G401 (cell line): ENCODE results near the gene SKI. TPM values are rescaled to one million over a fixed set of nuclear protein-coding genes. Genes with fewer than 3 reads are reported as not detected.
A peak's percentile ranks its signal among the peaks of the same experiment; 100 is the strongest.
"Not testable (repeated sequence)": the region's sequence is repeated elsewhere in the genome, so short reads cannot be mapped to it uniquely, and the experiment has no call there.

Experiments used
- DNase-seq: peaks from one replicate; pipeline ENCODE4 v3.0.0-alpha.2; 2015; ENCODE audit warnings: low spot score
- in situ Hi-C: cut with HindIII; loops from 2 replicates; pipeline ENCODE4 v1.10.0; 2016; ENCODE audit warnings: low sequenced_read_pairs, mixed read lengths
- total RNA-seq: library from RNA; depleted of rRNA; stranded (reverse); fragments of >200 nt; shearing (Covaris generic); gene quantifications from 2 replicates; pipeline ENCODE4 v1.2.3, GENCODE V29; 2014

Gene SKI
- total RNA-seq, 1 experiment from 2014 or later, result 15.2 TPM

GRCh38 chr1:2255047-2255419 lies 26.9 kb downstream of the SKI start:
- no peak for DNase-seq
- in situ Hi-C loops, result no loop called here

- peak; percentile 70 for DNase-seq
These were observed 27.6 kb downstream of the SKI start for GRCh38 chr1:2255420-2256369.

DNA sequence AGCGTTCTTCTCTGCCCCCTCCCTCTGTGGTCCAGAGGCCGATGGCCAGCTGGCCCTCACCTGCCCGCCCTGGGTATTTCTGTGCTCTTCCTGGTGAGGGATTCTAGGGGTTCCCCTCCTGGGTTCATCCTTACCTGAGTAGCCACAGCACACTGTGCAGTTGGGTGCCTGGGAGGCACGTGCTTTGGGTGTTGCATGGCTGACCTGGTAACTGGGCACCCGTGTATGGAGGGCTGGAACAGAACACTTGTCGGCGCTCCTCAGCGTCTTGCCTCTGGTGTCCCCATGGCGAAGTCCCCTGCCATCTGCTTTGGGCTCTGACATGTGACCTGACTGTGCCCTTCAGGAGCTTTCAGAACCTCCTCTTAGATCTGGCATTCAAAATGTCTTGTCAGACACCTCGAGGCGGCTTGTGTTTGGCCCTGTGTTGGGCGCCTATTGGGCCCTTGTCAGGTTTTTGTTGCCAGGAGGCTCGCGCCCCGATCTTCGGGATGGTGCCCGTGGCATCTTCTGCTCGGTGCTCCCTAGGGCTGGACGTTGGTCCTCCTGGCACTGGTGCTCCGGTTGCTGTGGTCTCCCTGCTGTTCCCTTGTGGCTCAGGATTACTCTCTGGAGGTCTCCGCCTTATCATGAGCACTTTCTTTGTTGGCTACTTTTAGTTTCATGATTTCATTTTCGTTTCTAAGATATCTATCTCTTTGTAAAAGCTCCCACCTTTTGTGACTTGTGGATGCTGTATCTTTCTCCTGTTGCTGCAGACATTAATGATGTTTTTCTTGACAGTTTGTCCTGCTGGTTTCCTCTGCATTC lies 28.5 kb downstream of the SKI start:
- in situ Hi-C loops, result no loop called here
- no peak for DNase-seq

More at GRCh38 chr1:2255420-2256369, 27.6 kb downstream of the SKI start:
- in situ Hi-C loops, result no loop called here

DNA sequence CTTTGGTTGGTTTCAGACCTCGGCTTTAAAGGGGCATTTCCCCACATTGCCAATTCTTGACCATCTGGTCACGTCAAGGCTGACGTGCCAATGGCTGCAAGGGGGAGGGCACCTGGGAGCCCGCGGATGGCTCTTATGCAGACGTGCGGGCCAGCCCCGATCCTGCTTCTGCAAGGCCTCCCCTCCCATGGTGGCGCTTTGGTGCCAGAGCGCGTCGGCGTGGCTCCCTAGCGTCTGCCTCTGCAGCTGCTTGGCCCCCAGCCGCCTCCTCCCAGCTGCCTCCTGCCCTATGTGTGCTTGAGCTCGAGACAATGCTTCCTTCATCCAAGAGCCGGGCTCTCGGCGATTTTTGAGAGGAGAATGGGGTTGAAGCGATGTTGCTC lies 29.1 kb downstream of the SKI start:
- in situ Hi-C loops, result no loop called here
- DNase-seq, result peak; percentile 74

GRCh38 chr1:2258122-2258681 lies 30.1 kb downstream of the SKI start:
- in situ Hi-C loops, result no loop called here
- peak; percentile 24 for DNase-seq

GRCh38 chr1:2258996-2259395 lies 30.9 kb downstream of the SKI start:
- DNase-seq, result no peak
- in situ Hi-C loops, result no loop called here

DNA sequence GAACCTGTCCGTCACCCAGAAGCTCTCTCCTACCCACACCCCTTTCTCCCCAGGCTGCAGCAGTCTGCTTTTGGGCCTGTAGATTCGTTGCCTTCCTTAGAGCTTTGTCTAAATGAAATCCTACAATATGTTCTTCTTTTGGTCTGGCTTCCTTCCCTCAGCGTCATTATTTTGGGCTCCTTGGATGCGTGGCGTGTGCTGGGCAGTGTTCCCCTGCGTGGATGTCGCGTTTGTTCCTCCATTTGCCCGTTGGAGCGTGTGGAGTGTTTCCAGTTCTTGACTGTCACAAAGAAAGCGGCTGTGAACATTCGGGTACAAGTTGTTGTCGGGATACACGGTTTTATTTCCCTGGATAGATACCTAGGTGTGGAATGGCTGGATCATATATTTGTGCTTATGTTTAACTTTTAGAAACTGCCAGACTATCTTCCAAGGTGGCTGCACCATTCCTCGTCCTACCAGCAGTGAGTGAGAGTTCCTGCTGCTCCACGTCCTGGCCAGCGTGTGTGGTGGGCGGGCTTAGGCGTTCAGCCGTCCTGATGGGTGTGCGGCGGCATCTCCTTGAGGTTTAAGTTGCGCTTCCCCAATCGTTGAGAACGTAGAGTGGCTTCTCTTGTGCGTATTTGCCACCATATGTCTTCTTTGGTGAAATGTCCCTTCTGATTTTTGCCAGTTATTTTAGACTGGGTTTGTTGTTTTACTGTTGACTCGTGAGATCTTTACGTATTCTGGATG lies 31.7 kb downstream of the SKI start:
- in situ Hi-C loops, result no loop called here
- DNase-seq, result peak; percentile 74

GRCh38 chr1:2260470-2260869 lies 32.4 kb downstream of the SKI start:
- in situ Hi-C loops, DNase-seq: not testable (repeated sequence)

DNA sequence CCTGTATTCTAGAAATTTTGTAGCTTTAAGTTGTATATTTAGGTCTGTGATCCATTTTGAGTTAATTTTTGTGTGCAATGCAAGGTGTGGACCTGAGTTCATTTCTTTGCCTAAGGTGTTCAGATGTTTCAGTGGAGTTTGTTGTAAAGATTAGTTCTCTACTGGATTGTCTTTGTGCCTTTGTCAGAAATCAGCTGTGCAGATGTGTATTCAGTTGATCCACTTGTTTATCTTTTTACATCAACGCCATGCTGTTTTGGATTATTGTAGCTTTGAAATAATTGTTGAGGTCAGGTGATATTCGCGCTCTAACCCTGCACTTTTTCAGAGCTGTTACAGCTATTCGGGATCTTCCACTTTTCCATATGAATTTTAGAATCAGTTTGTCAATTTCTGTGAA lies 32.8 kb downstream of the SKI start:
- no peak for DNase-seq

DNA sequence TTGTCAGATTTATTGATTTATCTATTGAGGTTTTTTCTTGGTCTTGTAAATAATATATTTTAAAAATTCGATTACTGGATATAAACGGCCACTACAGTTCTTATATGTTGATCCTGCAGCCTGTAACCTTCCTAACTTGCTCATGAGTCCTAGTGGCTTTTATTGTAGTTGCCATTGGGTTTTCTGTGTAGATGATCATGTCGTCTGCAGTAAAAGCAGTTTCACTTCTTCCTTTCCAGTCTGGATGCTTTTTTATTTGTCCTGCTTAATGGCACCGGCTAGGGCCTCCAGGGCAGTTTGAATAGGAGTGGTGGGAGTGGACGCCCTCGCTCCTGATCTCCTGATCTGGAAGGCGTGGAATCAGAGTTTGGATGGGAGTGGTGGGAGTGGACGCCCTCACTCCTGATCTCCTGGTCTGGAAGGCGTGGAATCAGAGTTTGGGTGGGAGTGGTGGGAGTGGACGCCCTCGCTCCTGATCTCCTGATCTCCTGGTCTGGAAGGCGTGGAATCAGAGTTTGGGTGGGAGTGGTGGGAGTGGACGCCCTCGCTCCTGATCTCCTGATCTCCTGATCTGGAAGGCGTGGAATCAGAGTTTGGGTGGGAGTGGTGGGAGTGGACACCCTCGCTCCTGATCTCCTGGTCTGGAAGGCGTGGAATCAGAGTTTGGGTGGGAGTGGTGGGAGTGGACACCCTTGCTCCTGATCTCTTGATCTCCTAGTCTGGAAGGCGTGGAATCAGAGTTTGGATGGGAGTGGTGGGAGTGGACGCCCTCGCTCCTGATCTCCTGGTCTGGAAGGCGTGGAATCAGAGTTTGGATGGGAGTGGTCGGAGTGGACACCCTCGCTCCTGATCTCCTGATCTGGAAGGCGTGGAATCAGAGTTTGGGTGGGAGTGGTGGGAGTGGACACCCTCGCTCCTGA lies 33.6 kb downstream of the SKI start:
- DNase-seq, in situ Hi-C loops: not testable (repeated sequence)

More for the DNA sequence above, 32.8 kb downstream of the SKI start:
- in situ Hi-C loops, result no loop called here

GRCh38 chr1:2266301-2266975 lies 38.3 kb downstream of the SKI start:
- in situ Hi-C loops, result no loop called here
- peak; percentile 40 for DNase-seq

- in situ Hi-C loops, result no loop called here
These were observed 39.1 kb downstream of the SKI start for GRCh38 chr1:2267051-2267830.

DNA sequence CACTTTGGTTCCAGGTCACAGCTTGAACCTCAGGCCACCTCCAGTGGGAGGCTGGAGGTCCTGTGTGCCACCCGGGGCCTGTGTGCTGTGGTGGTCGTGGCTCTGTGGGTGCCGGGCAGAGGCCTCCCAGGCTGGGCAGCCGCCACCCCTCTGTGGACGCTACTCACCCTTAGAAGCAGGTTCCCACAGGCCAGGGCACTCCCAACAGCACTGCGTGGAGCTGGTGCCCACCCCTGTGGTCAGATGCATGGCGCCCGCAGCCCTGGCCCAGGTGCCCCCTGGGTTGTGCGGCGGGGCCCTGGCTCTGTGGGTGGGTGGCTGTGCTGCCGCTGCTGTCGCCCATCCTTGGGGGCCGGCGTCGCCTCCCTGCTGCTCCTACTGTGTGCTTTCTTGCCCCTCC lies 39.7 kb downstream of the SKI start:
- in situ Hi-C loops, result no loop called here

More at GRCh38 chr1:2267051-2267830, 39.1 kb downstream of the SKI start:
- peak; percentile 27 for DNase-seq

GRCh38 chr1:2268285-2269056 lies 40.4 kb downstream of the SKI start:
- in situ Hi-C loops, result no loop called here
- DNase-seq, result no peak

More for the DNA sequence above, 39.7 kb downstream of the SKI start:
- no peak for DNase-seq

DNA sequence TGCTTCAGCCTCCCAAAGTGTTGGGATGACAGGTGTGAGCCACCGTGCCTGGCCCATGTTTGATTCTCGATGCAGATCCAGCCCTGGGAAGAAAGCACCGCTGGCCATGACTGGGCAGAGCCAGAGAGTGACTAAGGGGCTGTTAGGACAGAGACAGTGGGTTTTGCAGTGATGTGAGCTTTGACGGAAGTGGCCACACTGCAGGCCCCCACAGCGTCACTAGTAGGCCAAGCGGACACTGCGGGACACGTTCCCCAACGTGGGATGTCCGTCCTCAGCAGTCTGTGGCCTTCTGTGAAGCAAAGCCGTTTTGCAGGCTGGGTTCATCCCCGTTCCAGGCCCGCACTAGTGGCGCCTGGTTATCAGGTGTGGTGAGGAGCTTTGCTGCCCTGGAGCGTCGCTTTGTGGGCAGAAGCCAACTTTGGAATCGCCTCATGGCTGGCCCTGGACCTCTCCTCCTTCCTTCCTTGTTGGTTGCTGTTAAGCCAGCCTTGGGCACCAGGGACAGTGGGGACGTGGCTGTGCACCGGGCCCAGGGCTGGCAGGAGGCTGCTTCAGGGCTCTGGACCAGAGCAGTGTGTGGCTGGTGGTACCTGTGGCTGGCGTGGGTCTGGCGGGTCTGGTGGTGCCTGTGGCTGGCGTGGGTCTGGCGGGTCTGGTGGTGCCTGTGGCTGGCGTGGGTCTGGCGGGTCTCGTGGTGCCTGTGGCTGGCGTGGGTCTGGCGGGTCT lies 41.2 kb downstream of the SKI start:
- DNase-seq, result peak; percentile 44
- in situ Hi-C loops, result no loop called here

GRCh38 chr1:2269922-2270259 lies 41.8 kb downstream of the SKI start:
- DNase-seq, result peak; percentile 20
- in situ Hi-C loops, result no loop called here
